ENCODE measurements around the gene SRL. TPM values are rescaled to one million over a fixed set of nuclear protein-coding genes. Genes with fewer than 3 reads are reported as not detected.
"Not testable (repeated sequence)": the region's sequence is repeated elsewhere in the genome, so short reads cannot be mapped to it uniquely, and the experiment has no call there.

The SRL gene
- total RNA-seq, 1 experiment from 2014 or later: 71.0 TPM

GRCh38 chr16:4159726-4160125 lies 82.2 kb downstream of the SRL start:
- no peaks in the 10 kb centered on the region for H3K36me3 ChIP-seq
- no peak overlapping the region for H3K27ac ChIP-seq
- H3K4me1 ChIP-seq: no peaks in the 10 kb centered on the region
- H3K4me3 ChIP-seq: no peak overlapping the region
- H3K27me3 ChIP-seq: no peaks in the 10 kb centered on the region
- DNase-seq: no peak
- no peaks in the 10 kb centered on the region; the same call in 1 of the 2 replicates for H3K9me3 ChIP-seq (replicated peaks)

- H3K9me3 ChIP-seq (replicated peaks): no peaks in the 10 kb centered on the region; the same call in 1 of the 2 replicates
- no peaks in the 10 kb centered on the region for H3K4me1 ChIP-seq
- no peak overlapping the region for H3K4me3 ChIP-seq
- DNase-seq: no peak
- no peaks in the 10 kb centered on the region for H3K36me3 ChIP-seq
- no peaks in the 10 kb centered on the region for H3K27me3 ChIP-seq
- no peak overlapping the region for H3K27ac ChIP-seq
These were observed 83.5 kb downstream of the SRL start for GRCh38 chr16:4158143-4159093.

GRCh38 chr16:4157376-4157825 lies 84.5 kb downstream of the SRL start:
- H3K36me3 ChIP-seq: no peaks in the 10 kb centered on the region
- H3K9me3 ChIP-seq (replicated peaks): no peaks in the 10 kb centered on the region; the same call in 1 of the 2 replicates
- H3K27me3 ChIP-seq: no peaks in the 10 kb centered on the region
- DNase-seq: no peak
- no peak overlapping the region for H3K4me3 ChIP-seq
- no peaks in the 10 kb centered on the region for H3K4me1 ChIP-seq
- H3K27ac ChIP-seq: no peak overlapping the region

GRCh38 chr16:4156503-4156902 lies 85.4 kb downstream of the SRL start:
- H3K36me3 ChIP-seq; DNase-seq; H3K27me3 ChIP-seq; H3K4me3 ChIP-seq; H3K27ac ChIP-seq; H3K9me3 ChIP-seq (replicated peaks); H3K4me1 ChIP-seq: not testable (repeated sequence)

GRCh38 chr16:4153364-4153763 lies 88.5 kb downstream of the SRL start:
- DNase-seq; H3K9me3 ChIP-seq (replicated peaks); H3K27me3 ChIP-seq; H3K27ac ChIP-seq; H3K36me3 ChIP-seq; H3K4me3 ChIP-seq; H3K4me1 ChIP-seq: not testable (repeated sequence)

GRCh38 chr16:4152267-4152666 lies 89.6 kb downstream of the SRL start:
- no peak for DNase-seq
- Histone ChIP-seq H3K36me3 (no peaks in the 10 kb centered on the region), H3K4me1 (no peaks in the 10 kb centered on the region), H3K27ac (no peak overlapping the region), H3K27me3 (no peaks in the 10 kb centered on the region), H3K9me3 (replicated peaks) (no peaks in the 10 kb centered on the region; the same call in 1 of the 2 replicates), H3K4me3 (no peak overlapping the region)

- H3K4me3 ChIP-seq: no peak overlapping the region
- H3K36me3 ChIP-seq: no peaks in the 10 kb centered on the region
- no peaks in the 10 kb centered on the region for H3K4me1 ChIP-seq
- no peak overlapping the region for H3K27ac ChIP-seq
- no peaks in the 10 kb centered on the region for H3K27me3 ChIP-seq
- H3K9me3 ChIP-seq (replicated peaks): no peaks in the 10 kb centered on the region
- no peak for DNase-seq
These were observed 94.6 kb downstream of the SRL start for GRCh38 chr16:4147236-4147635.

GRCh38 chr16:4142268-4142667 lies 99.6 kb downstream of the SRL start:
- Histone ChIP-seq H3K9me3 (replicated peaks) (0 out of 2 replicates have a peak, but pooled peaks cover 2% of the 10 kb centered on the region), H3K36me3 (no peaks in the 10 kb centered on the region), H3K27me3 (no peaks in the 10 kb centered on the region), H3K4me1 (no peaks in the 10 kb centered on the region), H3K4me3 (no peak overlapping the region), H3K27ac (no peak overlapping the region)
- no peak for DNase-seq

GRCh38 chr16:4141604-4142003 lies 100.3 kb downstream of the SRL start:
- Histone ChIP-seq H3K27me3 (no peaks in the 10 kb centered on the region), H3K9me3 (replicated peaks) (0 out of 2 replicates have a peak, but pooled peaks cover 2% of the 10 kb centered on the region), H3K27ac (no peak overlapping the region), H3K36me3 (no peaks in the 10 kb centered on the region), H3K4me3 (no peak overlapping the region), H3K4me1 (no peaks in the 10 kb centered on the region)
- DNase-seq: no peak

- DNase-seq: no peak
- Histone ChIP-seq H3K4me1 (no peaks in the 10 kb centered on the region), H3K4me3 (no peak overlapping the region), H3K27ac (no peak overlapping the region), H3K36me3 (no peaks in the 10 kb centered on the region), H3K27me3 (no peaks in the 10 kb centered on the region), H3K9me3 (replicated peaks) (0 out of 2 replicates have a peak, but pooled peaks cover 2% of the 10 kb centered on the region)
These were observed 101.2 kb downstream of the SRL start for GRCh38 chr16:4140652-4141051.

- no peak overlapping the region for H3K27ac ChIP-seq
These were observed 101.9 kb downstream of the SRL start for GRCh38 chr16:4139968-4140367.

More at GRCh38 chr16:4139968-4140367, 101.9 kb downstream of the SRL start:
- Histone ChIP-seq H3K9me3 (replicated peaks) (0 out of 2 replicates have a peak, but pooled peaks cover 2% of the 10 kb centered on the region), H3K27me3 (no peaks in the 10 kb centered on the region), H3K36me3 (no peaks in the 10 kb centered on the region), H3K4me1 (no peaks in the 10 kb centered on the region), H3K4me3 (no peak overlapping the region)
- no peak for DNase-seq

Other genes starting within 250 kb of the SRL start
- 17.9 and 19.9 TPM in 2 replicates for gene ADCY9, start 125.6 kb downstream of the SRL start, total RNA-seq (2014; rRNA removed; shearing (Covaris generic))
- 31.2 and 34.1 TPM in 2 replicates for gene TFAP4, start 30.9 kb upstream of the SRL start, total RNA-seq (2014; rRNA removed; shearing (Covaris generic))
- gene GLIS2, start 74.0 kb upstream of the SRL start, total RNA-seq (2014; rRNA removed; shearing (Covaris generic)): 1.6 and 1.9 TPM in 2 replicates
- 21.8 and 28.9 TPM in 2 replicates for gene PAM16, start 109.2 kb upstream of the SRL start, total RNA-seq (2014; rRNA removed; shearing (Covaris generic))
- gene VASN, start 129.8 kb upstream of the SRL start, total RNA-seq (2014; rRNA removed; shearing (Covaris generic)): 0.18 and 0.28 TPM in 2 replicates
- gene CORO7, start 174.5 kb upstream of the SRL start, total RNA-seq (2014; rRNA removed; shearing (Covaris generic)): 48.2 and 49.7 TPM in 2 replicates
- gene DNAJA3, start 183.8 kb upstream of the SRL start, total RNA-seq (2014; rRNA removed; shearing (Covaris generic)): 55.4 and 56.7 TPM in 2 replicates
- 0.79 and 2.2 TPM in 2 replicates for gene NMRAL1, start 232.5 kb upstream of the SRL start, total RNA-seq (2014; rRNA removed; shearing (Covaris generic))
- 22.0 and 24.2 TPM in 2 replicates for gene HMOX2, start 234.3 kb upstream of the SRL start, total RNA-seq (2014; rRNA removed; shearing (Covaris generic))